ENCODE data around the gene OMA1.
"Not testable (repeated sequence)": the region's sequence is repeated elsewhere in the genome, so short reads cannot be mapped to it uniquely, and the experiment has no call there.

Gene OMA1

GRCh38 chr1:58555393-58555792 is 8.9 kb upstream of the OMA1 start:
- in situ Hi-C loops (cut with HindIII; ENCODE audit: low pct_ligation_motif_present, low sequenced_read_pairs): no loop called here
- no peaks in the 10 kb centered on the region for H3K27me3 ChIP-seq (replicated peaks)
- no peak for DNase-seq
- no peak for TF ChIP-seq CTCF (IDR thresholded peaks at IDR 0.05; ENCODE audit: low read depth, low read length, missing control alignments)
- no peaks in the 10 kb centered on the region for H3K36me3 ChIP-seq (replicated peaks)
- H3K27ac ChIP-seq: no peak overlapping the region
- no peak overlapping the region for H3K4me3 ChIP-seq (ENCODE audit: low read depth, low read length)

GRCh38 chr1:58551186-58552140 is 4.9 kb upstream of the OMA1 start:
- H3K27me3 ChIP-seq (replicated peaks): no peaks in the 10 kb centered on the region
- H3K4me3 ChIP-seq (ENCODE audit: low read depth, low read length): no peak overlapping the region
- in situ Hi-C loops (cut with HindIII; ENCODE audit: low pct_ligation_motif_present, low sequenced_read_pairs): no loop called here
- no peak for DNase-seq
- no peak for TF ChIP-seq CTCF (IDR thresholded peaks at IDR 0.05; ENCODE audit: low read depth, low read length, missing control alignments)
- no peaks in the 10 kb centered on the region for H3K36me3 ChIP-seq (replicated peaks)
- H3K27ac ChIP-seq: no peak overlapping the region

GRCh38 chr1:58549291-58549690 is 2.8 kb upstream of the OMA1 start:
- in situ Hi-C loops (cut with HindIII; ENCODE audit: low pct_ligation_motif_present, low sequenced_read_pairs); H3K27ac ChIP-seq; DNase-seq; H3K27me3 ChIP-seq (replicated peaks); H3K4me3 ChIP-seq (ENCODE audit: low read depth, low read length); H3K36me3 ChIP-seq (replicated peaks): not testable (repeated sequence)

GRCh38 chr1:58548371-58548770 is 1.8 kb upstream of the OMA1 start:
- no peaks in the 10 kb centered on the region for H3K27me3 ChIP-seq (replicated peaks)
- no peak overlapping the region for H3K4me3 ChIP-seq (ENCODE audit: low read depth, low read length)
- no peak for TF ChIP-seq CTCF (IDR thresholded peaks at IDR 0.05; ENCODE audit: low read depth, low read length, missing control alignments)
- in situ Hi-C loops (cut with HindIII; ENCODE audit: low pct_ligation_motif_present, low sequenced_read_pairs): no loop called here
- DNase-seq: no peak
- no peak overlapping the region for H3K27ac ChIP-seq
- no peaks in the 10 kb centered on the region for H3K36me3 ChIP-seq (replicated peaks)

GRCh38 chr1:58545591-58546519 is 671 bp downstream of the OMA1 start:
- in situ Hi-C loops (cut with HindIII; ENCODE audit: low pct_ligation_motif_present, low sequenced_read_pairs): no loop called here
- no peak for TF ChIP-seq CTCF (IDR thresholded peaks at IDR 0.05; ENCODE audit: low read depth, low read length, missing control alignments)
- Histone ChIP-seq H3K4me3 (ENCODE audit: low read depth, low read length) (peak overlapping the region; percentile 74), H3K27ac (peak overlapping the region; percentile 76), H3K36me3 (replicated peaks) (no peaks in the 10 kb centered on the region), H3K27me3 (replicated peaks) (no peaks in the 10 kb centered on the region)
- peak; percentile 48 for DNase-seq

- in situ Hi-C loops (cut with HindIII; ENCODE audit: low pct_ligation_motif_present, low sequenced_read_pairs): no loop called here
Measured at GRCh38 chr1:58543260-58543659, 3.3 kb downstream of the OMA1 start.

More at GRCh38 chr1:58543260-58543659, 3.3 kb downstream of the OMA1 start:
- no peaks in the 10 kb centered on the region for H3K36me3 ChIP-seq (replicated peaks)
- H3K4me3 ChIP-seq (ENCODE audit: low read depth, low read length): no peak overlapping the region
- H3K27me3 ChIP-seq (replicated peaks): no peaks in the 10 kb centered on the region
- no peak for TF ChIP-seq CTCF (IDR thresholded peaks at IDR 0.05; ENCODE audit: low read depth, low read length, missing control alignments)
- no peak overlapping the region for H3K27ac ChIP-seq
- no peak for DNase-seq

All from brain microvascular endothelial cell (primary cell).